Breast epithelium (tissue), 4 donors: ENCODE results near the gene RBPJ. TPM values are rescaled to one million over a fixed set of nuclear protein-coding genes. Genes with fewer than 3 reads are reported as not detected.

Experiments
- DNase-seq, 2 donors: peaks; one replicate each; pipeline ENCODE4 v3.0.0-alpha.2; 2019; ENCODE audit warnings: low spot score in 2 of 2
- H3K27ac ChIP-seq, 2 donors: fragments of 200-600 bp; sonication (generic) in 1 of 2; one replicate each; pipeline ENCODE4 v1.5.1; 2016 to 2019; ENCODE audit warnings: mild to moderate bottlenecking in 1 of 2
- H3K27me3 ChIP-seq, 2 donors: fragments of 200-600 bp; sonication (generic) in 1 of 2; one replicate each; pipeline versions ENCODE4 v1.5.1 to v1.6.0; 2017 to 2019; ENCODE audit warnings: control low read depth in 1 of 2, mild to moderate bottlenecking in 1 of 2
- H3K36me3 ChIP-seq: fragments of 200-600 bp; one replicate; pipeline ENCODE4 v1.5.1; 2019
- H3K4me1 ChIP-seq, 2 donors: fragments of 200-600 bp; sonication (generic); one replicate each; pipeline ENCODE4 v1.5.1; 2016 to 2019; ENCODE audit warnings: control low read depth in 1 of 2
- H3K4me3 ChIP-seq, 3 donors: fragments of 200-600 bp; sonication (generic); 1 replicate in 2 of 3; 2 replicates in 1 of 3; pipeline ENCODE4 v1.5.1; 2016 to 2019; ENCODE audit warnings: mild to moderate bottlenecking in 3 of 3, moderate library complexity in 2 of 3
- H3K9me3 ChIP-seq, 2 donors: fragments of 200-600 bp; sonication (generic) in 1 of 2; one replicate each; pipeline ENCODE4 v1.5.1; 2016 to 2019; ENCODE audit warnings: control low read depth in 1 of 2
- CTCF ChIP-seq, 3 donors: fragments of 450-650 bp; IDR thresholded peaks; one replicate each; pipeline ENCODE4 v1.5.1; 2016 to 2017; ENCODE audit warnings: antibody characterized with exemption in 3 of 3, mild to moderate bottlenecking in 3 of 3, moderate library complexity in 3 of 3
- POLR2A ChIP-seq: fragments of 450-650 bp; IDR thresholded peaks from one replicate; pipeline ENCODE4 v1.6.1; 2016; ENCODE audit warnings: antibody characterized with exemption, mild to moderate bottlenecking, moderate library complexity
- POLR2AphosphoS5 ChIP-seq, 3 donors: sonication (generic); formaldehyde crosslinking; IDR thresholded peaks; one replicate each; pipeline ENCODE4 v1.6.1; 2017; ENCODE audit warnings: antibody characterized with exemption in 3 of 3
- intact Hi-C: fragments of 100-400 bp; cut with DNase I; formaldehyde crosslinking; loops from one replicate; pipeline ENCODE4 v1.15.1; 2023; ENCODE audit warnings: low total_unique reads
- total RNA-seq, 3 donors: library from RNA; depleted of rRNA; stranded (reverse); fragments of >200 nt; gene quantifications; one replicate each; pipeline ENCODE4 v1.1.0, GENCODE V29; 2016

RBPJ gene
- total RNA-seq, 3 donors from 2014 or later: 64.9 to 143 (median 88.7) TPM

DNA sequence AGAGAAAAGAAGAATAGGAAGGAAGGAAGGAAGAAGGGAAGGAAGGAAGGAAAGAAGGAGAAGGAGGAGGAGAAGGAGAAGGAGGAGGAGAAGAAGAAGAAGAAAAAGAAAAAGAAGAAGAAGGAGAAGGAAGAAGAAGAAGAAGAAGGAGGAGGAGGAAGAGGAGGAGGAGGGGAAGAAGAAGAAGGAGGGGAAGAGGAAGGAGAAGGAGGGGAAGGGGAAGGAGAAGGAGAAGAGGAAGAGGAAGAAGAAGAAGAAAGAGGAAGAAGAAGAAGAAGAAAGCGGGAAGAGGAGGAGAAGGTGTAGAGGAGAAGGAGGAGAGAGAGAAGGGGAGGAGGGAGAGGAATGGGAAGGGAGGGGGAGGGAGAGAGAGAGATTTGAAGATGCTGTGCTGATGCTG, 146.9 kb downstream of the RBPJ start:
- no peaks in the 10 kb centered on the region for H3K27me3 ChIP-seq
- H3K4me3 ChIP-seq: no peak overlapping the region
- no peaks in the 10 kb centered on the region for H3K9me3 ChIP-seq
- H3K27ac ChIP-seq: no peak overlapping the region
- no peak for DNase-seq
- intact Hi-C loops: loop anchor here (5.0 kb wide), 1 partner anchor 745 kb away; no protein-coding TSS in a partner anchor
- no peaks in the 10 kb centered on the region for H3K4me1 ChIP-seq
- no peaks in the 10 kb centered on the region for H3K36me3 ChIP-seq
- TF ChIP-seq POLR2A (no peak), CTCF (IDR thresholded peaks at IDR 0.05) (no peak), POLR2AphosphoS5 (IDR thresholded peaks at IDR 0.05) (no peak)

- Histone ChIP-seq H3K27me3 (no peaks in the 10 kb centered on the region), H3K4me1 (no peaks in the 10 kb centered on the region), H3K36me3 (no peaks in the 10 kb centered on the region), H3K4me3 (no peak overlapping the region), H3K9me3 (no peaks in the 10 kb centered on the region), H3K27ac (no peak overlapping the region)
- no peak for DNase-seq
- intact Hi-C loops: loop anchor here (5.0 kb wide), 1 partner anchor 744 kb away; no protein-coding TSS in a partner anchor
- no peak for TF ChIP-seq CTCF (IDR thresholded peaks at IDR 0.05)
- TF ChIP-seq POLR2AphosphoS5 (IDR thresholded peaks at IDR 0.05): no peak
- no peak for TF ChIP-seq POLR2A
Observed at GRCh38 chr4:26468283-26468949, 147.6 kb downstream of the RBPJ start.

DNA sequence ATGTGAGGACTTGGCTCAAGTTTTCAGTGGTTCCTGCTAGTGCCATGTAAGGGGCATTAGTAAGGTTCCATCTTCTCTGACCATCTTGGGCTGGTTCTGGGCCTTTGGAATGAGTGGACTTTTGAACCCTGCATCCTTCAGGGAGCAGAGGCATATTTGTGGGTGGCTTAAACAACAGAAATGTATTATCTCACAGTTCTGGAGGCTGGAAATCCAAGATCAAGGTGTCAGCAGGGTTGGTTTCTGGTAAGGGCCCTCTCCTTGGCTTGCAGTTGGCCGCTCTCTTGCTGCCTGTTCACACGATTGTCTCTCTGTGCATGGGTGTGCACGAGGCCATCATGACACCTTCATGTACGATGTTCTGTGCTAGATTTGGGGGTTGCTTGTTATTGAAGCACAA, 148.2 kb downstream of the RBPJ start:
- TF ChIP-seq CTCF (IDR thresholded peaks at IDR 0.05) (no peak), POLR2A (no peak), POLR2AphosphoS5 (IDR thresholded peaks at IDR 0.05) (no peak)
- Histone ChIP-seq H3K9me3 (no peaks in the 10 kb centered on the region), H3K27me3 (no peaks in the 10 kb centered on the region), H3K4me1 (no peaks in the 10 kb centered on the region), H3K4me3 (no peak overlapping the region), H3K27ac (no peak overlapping the region), H3K36me3 (no peaks in the 10 kb centered on the region)
- intact Hi-C loops: loop anchor here (5.0 kb wide), 1 partner anchor 743 kb away; no protein-coding TSS in a partner anchor
- no peak for DNase-seq

DNA sequence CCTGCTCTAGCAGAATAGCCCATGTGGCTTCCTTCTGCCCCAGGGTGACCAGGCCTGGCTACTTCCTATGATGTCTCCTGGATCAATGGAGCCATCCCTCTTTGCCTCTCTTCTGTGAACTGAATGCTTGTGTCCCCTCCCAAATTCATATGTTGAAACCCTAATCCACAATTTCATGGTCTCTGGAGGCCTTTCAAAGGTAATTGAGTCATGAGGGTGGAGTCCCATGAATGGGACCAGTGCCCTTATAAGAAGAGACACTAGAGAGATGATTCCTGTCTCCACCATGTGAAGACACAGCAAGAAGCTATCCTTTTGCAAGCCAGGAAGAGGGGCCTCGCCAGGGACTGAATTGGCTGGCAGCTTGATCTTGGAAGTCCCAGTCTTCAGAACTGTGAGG, 151.1 kb downstream of the RBPJ start:
- TF ChIP-seq POLR2A (no peak), POLR2AphosphoS5 (IDR thresholded peaks at IDR 0.05) (no peak), CTCF (IDR thresholded peaks at IDR 0.05) (no peak)

GRCh38 chr4:26473893-26474292, 153.1 kb downstream of the RBPJ start:
- Histone ChIP-seq H3K9me3 (no peaks in the 10 kb centered on the region), H3K27me3 (no peaks in the 10 kb centered on the region), H3K4me3 (no peak overlapping the region), H3K4me1 (no peaks in the 10 kb centered on the region), H3K36me3 (no peaks in the 10 kb centered on the region), H3K27ac (no peak overlapping the region)
- intact Hi-C loops: no loop called here
- no peak for DNase-seq
- TF ChIP-seq POLR2AphosphoS5 (IDR thresholded peaks at IDR 0.05): no peak
- TF ChIP-seq CTCF (IDR thresholded peaks at IDR 0.05): no peak
- TF ChIP-seq POLR2A: no peak

More for the DNA sequence above, 151.1 kb downstream of the RBPJ start:
- Histone ChIP-seq H3K27me3 (no peaks in the 10 kb centered on the region), H3K4me3 (no peak overlapping the region), H3K36me3 (no peaks in the 10 kb centered on the region), H3K27ac (no peak overlapping the region), H3K9me3 (no peaks in the 10 kb centered on the region), H3K4me1 (no peaks in the 10 kb centered on the region)
- intact Hi-C loops: no loop called here
- no peak for DNase-seq
